ENCODE results near the gene ADORA1.

The ADORA1 gene

DNA sequence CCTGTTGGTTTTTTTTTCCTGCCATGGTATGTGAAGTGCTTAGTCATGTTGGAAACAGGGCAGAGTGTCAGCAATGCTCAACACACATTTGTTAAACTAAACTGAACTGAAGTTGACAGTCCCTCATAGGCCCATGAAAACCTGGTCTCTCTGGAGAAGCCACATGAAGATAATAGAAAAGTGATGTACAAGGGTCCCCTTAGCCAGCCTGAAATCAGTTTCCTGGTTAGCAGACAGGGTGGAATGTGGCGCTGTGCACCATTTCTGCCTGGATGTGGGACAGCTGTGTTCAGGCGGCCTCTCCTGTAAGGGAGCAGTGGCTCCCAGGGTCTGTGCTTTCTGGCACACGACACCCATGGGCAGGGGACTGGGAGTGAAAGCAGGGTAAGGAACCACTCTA is 68.8 kb downstream of the ADORA1 start:
- no peak for DNase-seq

DNA sequence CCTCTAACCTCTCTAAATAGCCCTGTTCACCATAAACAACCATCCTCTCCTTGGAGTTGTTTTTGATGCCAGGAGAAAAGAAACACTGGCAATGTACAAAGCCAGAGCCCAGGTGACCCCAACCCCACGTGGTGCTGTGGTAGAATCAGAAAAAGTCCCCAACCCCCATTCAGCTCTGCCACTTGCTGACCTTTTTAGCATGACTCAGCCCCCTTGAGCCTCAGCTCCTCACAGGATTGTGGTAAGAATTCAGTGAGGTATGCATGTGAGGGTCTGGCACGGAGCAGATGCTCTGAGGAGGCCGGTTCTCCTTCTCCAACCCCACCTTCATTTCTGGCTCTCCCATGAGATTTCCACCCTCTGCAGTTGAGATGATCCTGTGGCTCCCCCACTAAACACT is 70.1 kb downstream of the ADORA1 start:
- DNase-seq: no peak

DNA sequence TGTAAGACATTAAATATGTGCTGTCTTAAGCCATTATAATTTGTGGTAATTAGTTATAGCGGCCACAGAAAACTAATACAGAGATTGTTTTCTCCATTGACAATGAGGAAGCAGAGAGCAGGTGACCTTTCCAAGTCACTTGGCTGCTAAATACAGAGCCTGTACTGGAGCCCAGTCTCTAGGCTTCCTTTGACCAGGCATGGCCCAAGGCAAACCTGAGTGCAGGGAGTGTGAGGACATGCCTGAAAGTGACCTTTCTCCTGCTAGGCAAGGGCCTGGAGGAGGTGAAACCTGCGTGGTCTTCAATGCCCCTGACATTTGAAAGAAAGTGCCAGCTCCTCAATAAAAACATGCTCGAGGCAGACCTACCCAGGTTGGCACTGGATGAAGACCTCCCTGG is 71.5 kb downstream of the ADORA1 start:
- DNase-seq: no peak

DNA sequence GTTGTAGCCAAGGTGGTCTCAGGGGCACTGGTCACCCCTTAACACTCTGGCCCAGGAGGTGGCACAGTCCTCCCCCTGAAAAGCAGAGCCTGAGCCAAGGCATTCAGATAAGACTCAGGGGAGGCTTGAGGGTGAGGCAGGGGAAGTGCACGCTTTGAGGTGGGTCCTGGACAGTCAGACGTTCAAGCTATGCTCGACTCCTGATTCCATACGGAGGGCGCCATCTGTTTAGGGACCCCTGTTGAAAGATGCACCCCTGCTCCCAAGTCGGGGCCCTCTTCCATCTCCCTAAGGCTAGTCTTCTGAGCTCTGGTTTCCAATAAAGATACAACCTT is 71.9 kb downstream of the ADORA1 start:
- no peak for DNase-seq

DNA sequence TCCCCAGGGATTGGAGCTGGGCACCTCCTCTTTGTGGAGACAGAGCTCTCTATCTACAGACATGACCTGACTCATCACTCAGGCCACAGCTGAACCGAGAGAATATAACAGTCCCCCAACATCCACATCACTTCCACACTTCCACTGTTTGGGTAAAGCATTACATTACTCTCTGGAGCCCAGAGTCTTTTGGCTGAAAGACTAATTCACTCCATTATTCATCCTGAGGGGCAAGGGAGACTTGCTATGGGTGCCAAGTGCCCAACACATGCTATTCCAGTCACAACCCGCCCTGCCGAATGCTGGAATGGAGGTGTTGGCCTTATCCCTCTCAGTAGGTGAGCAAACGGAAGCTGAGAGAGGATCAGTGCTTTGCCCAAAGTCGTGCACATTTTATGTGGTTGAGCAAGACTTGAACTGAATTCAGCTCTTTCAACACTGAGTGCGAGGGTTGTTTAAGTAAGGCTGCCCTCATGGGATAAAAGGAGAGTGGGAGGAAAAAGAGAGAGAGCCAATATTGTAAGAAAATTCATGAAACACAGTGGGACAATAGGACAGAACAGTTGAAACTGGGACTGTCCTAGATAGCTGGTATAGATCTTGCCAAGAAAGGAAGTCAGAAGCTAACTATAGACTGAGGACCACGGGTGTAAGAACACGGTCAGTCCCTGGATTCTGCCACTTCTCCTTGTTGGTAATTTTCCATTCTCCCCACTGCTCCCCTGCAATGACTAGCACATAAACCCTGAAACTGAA is 72.5 kb downstream of the ADORA1 start:
- DNase-seq: no peak

DNA sequence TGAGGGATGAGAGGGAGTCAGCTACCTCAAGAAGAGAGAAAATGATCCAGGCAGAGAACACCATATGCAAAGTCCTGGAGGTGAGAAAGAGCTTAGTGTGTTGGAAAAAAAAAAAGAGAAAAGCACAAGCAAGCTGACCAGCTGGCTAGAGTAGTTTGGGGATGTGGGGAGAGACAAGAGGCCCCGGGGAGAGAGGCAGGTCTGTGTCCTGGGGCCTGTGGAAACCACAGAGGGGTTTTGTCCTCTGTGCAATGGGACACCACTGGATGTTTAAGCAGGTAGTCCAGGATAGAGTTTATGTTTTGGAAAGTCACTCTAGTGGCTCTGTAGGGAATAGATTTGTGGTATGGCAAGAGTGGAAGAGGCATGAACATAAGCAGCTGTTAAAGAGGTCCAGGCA is 73.4 kb downstream of the ADORA1 start:
- DNase-seq: no peak

DNA sequence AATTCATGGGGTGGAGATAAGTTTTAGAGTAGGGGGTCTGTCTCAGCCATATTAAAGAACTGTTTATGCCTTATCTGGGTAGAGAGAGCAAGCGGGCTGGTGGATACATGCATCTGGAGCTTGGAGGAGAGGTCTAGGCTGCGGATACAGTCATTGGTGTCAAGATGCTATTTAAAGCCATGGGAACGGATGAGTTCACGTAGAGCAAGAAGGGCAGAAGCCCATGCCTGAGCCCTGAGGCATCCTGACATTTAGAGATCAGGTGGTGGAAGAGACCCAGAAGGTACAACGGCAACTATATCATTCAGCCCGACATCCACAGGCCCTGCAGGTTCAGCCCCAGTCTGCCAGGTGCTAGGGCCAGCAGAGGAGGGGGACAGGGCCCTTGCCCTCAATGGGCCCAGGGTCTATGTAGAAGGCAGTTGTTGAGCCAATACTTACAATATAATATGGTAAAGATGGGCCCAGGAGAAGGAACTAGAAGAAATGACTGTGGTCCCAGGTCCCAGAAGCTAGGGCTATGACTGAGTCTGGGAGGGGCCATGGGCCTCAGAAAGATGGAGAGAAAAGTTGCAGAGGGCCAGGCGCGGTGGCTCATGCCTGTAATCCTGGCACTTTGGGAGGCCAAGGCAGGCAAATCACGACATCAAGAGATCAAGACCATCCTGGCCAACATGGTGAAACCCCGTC is 74.1 kb downstream of the ADORA1 start:
- DNase-seq: no peak

DNA sequence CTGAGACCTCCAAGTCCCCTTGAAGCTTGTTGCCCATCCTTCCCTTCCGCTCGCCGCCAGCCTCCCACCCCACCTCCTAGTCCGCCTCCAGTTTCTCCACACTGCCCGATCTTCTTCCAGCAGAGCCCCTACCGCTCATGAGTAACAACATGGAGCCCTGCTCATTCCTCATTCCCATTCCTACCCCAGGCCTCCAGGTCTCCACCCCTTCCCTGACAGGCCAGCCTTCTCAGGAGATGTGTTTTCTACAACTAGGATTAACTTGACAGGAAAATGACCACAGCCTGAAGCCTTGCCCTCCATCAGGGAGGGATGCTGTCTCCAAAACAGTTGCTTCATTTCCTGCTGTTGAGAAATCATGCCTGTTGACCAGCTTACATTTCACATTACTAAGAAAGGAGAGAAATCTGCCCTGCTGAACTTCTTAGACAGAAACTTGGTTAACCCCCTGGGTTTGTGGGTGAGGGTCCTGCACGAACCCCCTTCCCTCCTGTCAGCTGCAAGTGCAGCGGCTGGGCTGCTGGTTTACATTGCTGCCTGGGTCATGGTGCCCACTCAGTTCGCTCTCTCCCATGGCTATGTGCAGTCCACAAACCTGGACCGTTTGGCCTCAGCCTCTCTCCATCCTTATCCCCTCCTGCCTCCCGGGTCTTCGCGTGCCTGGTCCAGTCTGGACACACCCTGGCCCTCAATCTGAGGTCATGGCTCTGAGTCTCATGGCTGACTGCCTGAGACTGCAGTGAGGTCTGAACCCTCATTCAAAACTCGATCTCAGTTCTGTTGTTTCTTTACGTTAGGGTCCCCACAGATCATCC is 75.1 kb downstream of the ADORA1 start:
- no peak for DNase-seq

DNA sequence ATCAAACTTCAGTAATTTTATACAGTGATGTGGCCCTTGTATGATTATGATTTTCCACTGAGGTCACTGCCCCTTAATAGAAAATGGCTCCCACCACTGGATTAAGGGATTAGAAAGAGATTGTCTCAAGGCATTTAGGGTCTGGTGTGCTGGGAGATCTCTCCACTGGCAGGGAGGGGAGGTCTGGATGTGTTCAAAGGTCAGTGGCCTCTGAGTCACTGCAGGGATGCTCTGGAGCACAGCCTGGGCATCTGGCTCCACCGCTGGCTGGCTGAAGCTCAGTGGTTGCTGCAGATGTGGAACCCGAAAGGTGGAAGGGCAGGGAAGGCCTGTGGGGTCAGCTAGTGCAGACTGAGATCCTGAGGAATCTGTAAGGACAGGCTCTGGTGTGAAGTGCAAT is 77.2 kb downstream of the ADORA1 start:
- no peak for DNase-seq

DNA sequence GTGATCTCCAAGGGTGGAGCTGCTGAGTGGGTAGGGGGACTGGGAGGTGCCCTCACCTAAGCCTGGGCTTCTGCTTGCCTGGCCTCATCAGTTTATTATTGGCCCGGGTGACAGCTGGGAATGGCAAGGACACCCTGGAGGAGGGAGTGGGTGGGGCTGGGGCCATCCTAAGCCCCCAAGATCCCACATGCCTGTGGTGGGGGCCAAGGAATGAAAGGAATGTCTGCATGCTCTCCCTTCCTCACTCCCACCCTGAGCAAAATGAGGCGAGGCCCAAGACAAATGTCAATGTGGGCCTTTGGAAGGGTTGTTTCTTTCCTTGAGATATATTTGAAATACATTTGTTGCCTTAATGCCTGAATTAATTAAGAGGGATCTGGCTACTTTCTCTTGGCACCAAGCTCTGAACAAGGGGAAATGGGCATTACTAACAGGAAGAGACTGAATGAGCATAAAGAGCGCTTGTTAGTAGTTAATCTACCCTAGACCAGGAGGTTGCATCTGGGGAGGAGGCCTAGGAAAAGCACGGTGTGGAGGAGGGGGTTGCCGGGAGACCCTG is 78.7 kb downstream of the ADORA1 start:
- DNase-seq: no peak

DNA sequence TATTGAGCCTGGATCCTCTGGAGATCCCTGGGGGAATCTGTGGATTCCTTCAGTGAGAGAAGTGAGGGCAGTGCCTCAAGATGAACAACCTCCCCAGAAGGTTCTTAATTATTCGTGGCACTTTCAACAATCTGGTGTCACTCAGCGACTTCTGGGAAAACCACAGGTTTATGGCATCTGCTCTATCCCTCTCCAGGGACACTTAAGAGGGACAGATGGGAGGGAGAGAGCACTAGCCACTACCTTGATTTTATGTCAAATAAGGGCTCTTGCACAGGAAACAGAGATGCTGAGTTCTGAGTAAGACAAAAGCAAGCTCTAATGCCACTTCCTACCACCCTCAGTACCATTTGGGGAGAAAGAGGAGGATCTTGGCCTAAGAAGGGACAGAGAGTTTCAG is 80.2 kb downstream of the ADORA1 start:
- no peak for DNase-seq

DNA sequence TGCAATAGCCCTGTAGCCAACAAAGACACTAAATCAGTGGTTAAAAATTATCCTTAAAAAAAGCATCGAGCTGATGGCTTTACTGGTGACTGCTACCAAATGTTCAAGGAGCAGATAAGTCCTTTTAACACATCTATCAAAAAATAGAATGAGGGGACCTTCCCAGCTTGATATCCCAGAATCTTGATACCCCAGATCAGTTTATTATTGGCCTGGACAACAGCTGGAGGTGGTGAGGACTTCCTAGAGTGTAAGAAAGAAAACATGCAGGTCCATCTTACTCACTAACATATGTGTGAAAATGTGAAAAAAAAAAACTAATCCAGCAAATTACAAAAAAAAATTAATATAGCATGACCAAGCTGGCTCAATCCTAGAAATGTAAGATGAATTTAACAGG is 80.7 kb downstream of the ADORA1 start:
- no peak for DNase-seq

DNA sequence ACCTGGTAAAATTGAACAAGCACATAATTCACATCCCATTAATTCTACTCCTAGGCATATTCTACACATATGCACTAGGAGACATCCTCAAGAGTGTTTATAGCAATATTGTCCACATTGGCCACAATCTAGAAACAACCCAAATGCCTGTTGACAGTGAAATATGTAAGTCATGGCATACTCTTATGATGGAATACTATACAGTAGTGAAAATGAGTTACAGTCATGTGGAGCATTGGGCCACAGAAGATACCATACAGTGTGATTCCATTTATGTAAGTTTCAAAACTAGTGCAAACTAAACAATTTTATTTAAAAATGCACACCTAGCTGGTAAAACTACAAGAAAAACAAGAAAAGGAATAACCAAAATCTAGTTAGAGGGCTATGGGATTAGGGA is 82.8 kb downstream of the ADORA1 start:
- no peak for DNase-seq

DNA sequence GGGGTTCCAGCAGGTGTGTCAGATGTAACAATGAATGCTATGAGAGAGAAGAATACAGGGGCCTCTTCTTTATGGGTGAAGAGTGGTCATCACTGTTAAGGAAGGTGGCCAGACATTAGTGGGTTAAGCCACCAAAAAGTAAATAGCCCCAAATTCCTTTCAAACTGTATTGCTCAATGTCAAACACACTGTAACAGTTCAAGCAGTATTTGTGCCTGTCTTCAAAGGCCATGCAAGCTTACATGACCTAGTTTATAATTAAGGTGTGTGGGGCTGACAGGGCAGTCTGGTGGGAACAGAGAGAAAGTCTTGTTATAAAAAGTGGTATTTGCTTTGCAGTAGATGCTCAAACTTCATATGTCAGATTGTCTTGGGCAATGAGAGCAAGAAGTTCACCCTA is 83.5 kb downstream of the ADORA1 start:
- no peak for DNase-seq

DNA sequence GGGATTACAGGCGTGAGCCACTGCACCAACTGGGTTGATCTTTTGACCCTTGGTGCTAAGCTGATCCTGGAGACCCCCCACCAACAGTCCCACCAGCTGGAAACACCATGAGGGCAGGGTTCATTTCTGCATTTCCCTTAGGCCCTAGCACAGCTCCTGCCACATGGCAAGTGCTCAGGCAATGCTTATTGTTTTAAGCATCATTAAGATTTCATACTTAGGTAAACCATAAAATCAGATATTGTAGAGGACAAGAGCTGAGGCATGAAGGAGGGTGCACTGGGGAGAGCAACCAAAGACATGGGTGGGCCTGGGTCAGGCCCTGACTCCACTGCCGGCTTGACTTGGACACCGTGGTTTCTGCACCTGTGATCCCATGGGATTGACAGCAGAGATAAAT is 84.3 kb downstream of the ADORA1 start:
- no peak for DNase-seq

DNA sequence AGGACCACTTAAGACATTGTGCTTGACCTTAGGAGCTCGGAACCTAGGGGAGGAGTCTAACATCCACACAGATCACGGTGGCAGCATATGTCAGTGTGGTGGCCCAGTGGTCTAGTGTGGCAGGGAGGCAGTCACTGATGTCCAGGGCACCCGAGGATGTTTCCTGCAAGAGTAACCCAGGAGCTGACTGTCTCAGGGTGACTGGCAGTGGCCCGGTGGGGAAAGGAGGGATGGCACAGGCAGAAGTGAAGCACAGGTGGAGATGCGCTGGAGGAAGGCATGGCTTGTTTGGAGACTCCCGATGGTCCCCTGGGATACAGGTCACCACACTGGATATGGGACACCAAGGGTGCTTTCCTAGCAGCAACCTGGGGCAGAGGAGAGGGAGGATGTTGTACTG is 85.6 kb downstream of the ADORA1 start:
- no peak for DNase-seq

DNA sequence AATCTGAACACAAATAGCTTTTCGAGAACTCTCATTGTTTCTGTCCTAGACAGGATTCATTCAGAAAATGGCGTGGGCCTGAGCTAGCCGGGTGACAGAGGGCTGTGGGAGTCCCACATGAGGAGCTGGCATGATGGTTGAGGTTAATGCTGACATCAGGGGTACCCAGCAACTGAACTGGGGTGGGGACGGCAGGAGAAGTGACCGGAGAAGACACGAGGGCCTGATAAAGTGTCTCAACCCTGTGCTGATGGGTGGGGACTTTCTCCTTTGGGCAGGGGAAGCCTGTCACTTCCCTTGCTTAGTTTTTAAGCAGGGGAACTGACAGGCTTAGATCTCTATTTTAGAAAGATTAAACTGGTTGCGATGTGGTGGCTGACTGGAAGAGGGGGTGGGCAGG is 87.3 kb downstream of the ADORA1 start:
- DNase-seq: no peak

DNA sequence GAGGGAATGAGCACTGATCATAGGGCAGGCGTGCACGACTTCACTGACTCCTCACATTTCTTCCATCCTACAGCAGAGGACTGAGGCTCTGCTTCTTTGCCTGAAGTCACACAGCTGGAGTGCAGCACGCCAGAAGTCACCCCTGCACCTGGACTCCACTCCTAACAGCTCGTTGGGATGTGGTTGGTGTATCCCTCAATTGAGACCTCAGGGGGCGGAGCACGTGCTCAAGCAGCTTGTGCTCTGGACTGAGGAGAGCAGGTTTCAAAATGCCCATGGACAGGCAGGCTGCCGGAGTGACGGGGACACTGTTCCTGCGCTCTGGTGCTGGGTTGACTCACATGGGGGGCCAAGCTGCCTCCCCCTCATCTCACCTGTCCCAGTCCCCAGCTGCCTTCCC is 88.0 kb downstream of the ADORA1 start:
- no peak for DNase-seq

DNA sequence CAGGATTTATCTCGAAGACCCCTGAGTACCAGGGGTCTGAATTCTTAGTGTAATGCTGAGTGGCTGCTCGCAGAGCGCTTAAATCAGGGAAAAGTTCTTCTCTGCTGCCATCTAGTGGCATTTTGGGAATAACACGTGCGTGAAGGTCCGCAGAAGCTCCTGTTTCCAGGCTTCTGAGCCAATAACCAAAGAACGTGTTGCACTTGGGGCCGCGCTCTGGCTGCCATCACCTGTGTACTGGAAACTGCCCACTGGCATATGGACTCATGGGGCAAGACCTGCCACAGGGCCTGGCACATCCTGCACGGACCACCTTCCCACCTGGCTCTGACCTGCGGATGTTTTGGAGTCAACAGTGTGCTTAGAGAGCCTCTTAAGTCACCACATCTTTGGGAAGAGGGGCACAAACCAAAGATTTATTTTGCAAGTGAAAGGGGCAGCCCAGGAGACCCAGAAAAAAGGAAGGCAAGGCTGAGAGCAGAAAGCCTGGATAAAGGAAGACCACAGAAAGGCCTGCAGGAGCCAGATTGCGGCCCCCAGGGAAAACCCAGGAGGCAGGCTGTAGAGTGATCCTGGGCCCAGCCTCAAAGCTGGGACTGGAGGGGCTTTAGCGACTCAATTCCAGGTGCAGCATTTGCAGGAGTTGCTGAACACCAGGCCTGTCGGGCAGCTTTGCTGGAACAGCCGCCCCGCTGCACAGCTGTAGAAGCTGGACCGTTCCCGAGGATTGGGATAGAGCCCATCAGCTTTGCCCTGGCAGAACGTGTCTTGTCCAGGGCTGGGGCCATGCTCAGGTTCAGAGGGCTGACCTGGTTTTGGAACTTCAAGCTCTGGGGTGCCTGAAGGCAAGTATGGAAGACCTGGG is 89.0 kb downstream of the ADORA1 start:
- DNase-seq: peak; percentile 15
